Kasumi-1 (cell line): ENCODE measurements around the gene PDHB.
"Not testable (repeated sequence)": the region's sequence is repeated elsewhere in the genome, so short reads cannot be mapped to it uniquely, and the experiment has no call there.

Experiments
- DNase-seq, 2 experiments: peaks; one replicate each; lab custom pipeline; 2025; lab: John Stamatoyannopoulos, UW

Gene PDHB

DNA sequence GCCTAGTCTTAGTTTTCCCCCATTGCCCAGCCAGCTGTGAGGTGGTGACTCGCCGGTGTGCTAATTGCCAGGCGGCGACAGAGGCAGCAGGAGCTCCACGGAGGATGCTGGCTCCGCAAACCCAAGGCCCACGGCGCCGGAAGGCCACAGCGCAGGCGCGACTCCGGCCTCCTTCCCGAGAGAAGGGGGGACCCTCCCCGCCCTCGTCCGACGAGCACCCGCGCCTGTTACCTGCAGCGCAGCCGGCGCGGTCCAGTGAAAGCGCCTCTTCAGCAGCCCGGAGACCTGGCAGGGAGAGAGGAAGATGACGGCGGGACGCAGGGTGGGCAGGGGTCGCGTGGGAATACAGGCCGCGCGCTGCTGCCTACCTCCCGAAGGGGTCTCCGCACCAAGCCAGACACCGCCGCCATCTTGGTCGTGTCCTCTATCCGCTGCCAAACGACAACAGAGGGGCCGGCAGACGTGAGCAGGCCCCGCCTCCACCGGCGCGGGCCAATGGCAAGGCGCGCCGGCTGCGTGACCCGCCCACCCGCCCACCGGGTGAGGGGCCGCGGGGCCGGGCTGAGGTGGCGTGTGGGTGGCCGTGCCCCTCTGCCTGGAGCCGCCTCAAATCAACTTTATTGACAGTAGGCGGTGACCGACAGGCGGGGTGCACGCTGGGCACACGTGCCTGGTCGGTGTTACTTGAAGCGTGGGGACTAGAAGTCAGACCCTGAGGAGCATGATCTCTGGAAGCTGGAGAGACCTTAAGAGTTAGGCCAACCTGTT is at the start of gene PDHB:
TSS of gene PDHB (minus strand) at position 433 of the 768 bp plus-strand sequence. CDS start at position 410, 23 bp downstream.
- peak; percentile 87 to 90 for DNase-seq

- no peak for DNase-seq
Measured at GRCh38 chr3:58482917-58483636, 49.4 kb upstream of the PDHB start.

DNA sequence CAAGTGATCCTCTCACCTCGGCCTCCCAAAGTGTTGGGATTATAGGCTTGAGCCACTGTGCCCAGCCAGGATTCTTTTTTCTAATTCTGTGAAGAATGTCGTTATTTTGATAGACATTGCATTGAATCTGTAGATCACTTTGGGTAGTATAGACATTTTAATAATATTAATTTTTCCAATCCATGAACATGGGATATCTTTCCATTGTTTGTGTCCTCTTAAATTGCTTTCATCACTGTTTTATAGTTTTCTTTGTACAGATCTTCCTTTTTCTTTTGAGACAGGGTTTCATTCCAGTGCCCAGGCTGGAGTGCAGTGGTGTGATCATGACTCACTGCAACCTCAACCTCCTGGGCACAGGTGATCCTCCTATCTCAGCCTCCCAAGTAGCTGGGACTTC is 46.7 kb upstream of the PDHB start:
- DNase-seq: no peak

- peak in 1 of 2 experiments; percentile 23 for DNase-seq
Measured at GRCh38 chr3:58478781-58479180, 45.1 kb upstream of the PDHB start.

DNA sequence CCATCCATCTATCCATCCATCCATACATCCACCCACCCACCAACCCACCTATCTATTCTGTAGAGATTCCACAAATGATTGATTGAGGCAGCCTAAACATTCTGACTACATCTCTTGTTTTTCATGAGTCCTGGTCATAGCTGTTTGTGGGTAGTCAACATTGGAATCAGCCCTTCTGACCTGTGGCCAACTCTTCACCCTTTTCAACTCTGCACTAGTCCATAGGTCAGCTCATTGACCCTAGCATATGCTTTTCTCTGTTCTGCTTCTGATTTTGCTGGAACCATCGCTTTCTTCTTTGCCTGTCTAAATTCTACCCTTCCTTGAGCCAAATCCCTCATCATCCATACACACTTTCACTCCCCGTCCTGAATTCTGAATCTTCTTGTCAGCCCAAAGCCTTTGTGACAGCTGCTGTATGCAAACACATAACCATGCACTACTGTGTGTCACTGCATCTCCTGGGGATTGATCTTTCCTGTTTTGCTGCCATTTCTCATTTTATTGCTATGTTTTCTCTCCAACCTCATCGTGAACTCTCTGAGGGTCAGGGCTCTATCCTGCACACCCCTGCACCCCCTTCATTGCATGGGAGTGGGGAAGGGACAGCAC is 41.4 kb upstream of the PDHB start:
- DNase-seq: no peak

DNA sequence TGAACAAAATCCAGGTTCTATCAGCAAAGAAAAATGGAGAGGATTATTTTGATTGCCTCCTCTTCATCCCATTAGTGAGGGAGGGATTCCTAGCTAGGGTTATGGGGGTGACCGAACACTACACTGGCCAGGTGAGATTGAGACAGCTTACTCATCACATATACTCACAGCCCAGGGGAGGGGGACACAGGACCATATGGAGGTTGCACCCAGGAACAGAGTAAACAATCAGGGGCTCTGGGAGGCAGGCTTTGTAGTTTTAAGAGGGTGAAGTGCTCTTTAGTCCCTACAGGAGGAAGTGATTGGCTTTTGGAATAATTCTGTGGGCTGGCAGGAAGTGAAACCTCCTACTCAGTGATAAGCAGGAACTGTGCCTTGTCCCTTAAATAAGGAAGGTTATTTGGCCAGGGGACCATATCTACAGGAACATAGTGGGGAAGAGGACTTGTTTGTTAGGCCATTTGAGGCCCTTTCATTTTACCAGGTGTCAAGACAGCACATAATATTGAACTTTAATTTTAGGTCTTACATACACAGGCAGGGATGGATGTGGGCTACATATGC is 40.8 kb upstream of the PDHB start:
- DNase-seq: peak; percentile 29 to 48

DNA sequence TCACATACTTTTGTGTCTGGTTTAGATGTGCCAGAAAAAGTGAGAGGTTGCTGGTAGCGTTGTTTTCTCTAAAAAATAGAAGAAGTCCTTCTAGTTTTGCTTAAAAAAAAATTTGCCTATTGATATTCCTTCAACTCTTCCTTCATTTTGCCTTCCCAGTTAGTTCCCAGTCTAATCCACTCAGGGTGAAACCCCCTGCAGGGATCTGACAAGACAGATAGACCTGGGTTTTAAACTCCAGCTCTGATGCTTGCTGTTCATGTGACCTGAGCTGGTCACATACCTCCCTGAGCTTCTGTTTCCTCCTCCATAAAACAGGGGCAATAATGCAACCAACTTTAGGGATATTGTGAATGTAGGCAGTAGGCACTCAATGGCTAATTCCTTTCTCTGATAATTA is 39.6 kb upstream of the PDHB start:
- DNase-seq: no peak

DNA sequence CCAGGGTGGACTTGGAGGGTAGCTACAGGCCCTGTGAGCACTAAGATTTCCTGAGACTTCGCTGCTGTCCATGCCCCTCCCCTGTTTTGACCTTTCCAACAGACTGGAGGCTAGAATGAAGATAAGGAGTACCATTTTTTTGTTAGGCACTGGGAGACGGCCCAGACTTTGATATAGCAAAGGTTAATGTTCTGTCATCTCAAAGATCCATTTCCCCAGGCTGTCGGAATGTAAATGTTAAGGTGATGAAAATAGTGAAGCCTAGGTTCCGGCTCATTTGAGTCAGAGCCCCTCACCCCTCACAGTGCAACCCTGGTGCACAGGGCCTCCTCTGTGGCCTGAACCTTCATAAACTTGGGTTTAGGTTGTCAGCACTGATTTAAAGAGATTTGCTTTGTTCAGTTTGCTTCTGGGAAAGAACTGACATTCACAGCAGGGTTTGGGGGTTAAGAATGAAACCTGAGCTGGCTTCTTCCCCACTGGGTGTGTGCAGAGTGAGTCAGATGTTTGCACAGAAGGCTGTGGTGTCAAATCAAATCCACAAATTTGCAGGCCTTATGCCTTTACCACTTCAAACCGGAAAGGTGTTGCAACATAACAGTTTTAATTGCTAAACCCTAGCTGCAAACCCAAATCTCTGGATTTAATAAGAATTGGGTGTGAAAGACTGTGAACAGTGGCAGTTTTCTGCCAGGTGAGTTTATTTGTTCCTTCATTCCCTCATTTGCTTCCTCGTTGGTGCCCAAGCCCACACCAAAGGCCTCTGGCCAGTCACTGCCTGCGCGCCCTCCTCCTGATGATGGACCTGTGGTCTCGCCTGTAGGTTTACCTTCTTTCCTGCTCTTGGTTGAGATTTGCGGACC is 37.6 kb upstream of the PDHB start:
- peak; percentile 92 for DNase-seq

- DNase-seq: no peak
Measured at GRCh38 chr3:58470363-58471024, 36.9 kb upstream of the PDHB start.

- no peak for DNase-seq
Measured at GRCh38 chr3:58469096-58469495, 35.5 kb upstream of the PDHB start.

- DNase-seq: no peak
Measured at GRCh38 chr3:58466899-58467563, 33.4 kb upstream of the PDHB start.

DNA sequence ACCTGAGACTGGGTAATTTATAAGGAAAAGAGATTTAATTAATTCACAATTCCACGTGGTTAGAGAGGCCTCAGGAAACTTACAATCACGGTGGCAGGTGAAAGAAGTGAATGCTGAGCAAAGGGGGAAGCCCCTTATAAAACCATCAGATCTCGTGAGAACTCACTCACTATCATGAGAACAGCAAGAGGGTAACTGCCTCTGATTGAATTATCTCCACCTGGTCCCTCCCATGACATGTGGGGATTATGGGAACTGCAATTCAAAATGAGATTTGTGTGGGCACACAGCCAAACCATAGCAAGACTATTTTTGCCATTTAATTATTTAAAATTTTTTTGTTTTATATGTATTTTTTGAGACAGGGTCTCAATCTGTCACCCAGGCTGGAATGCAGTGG is 31.2 kb upstream of the PDHB start:
- DNase-seq: peak in 1 of 2 experiments; percentile 3

DNA sequence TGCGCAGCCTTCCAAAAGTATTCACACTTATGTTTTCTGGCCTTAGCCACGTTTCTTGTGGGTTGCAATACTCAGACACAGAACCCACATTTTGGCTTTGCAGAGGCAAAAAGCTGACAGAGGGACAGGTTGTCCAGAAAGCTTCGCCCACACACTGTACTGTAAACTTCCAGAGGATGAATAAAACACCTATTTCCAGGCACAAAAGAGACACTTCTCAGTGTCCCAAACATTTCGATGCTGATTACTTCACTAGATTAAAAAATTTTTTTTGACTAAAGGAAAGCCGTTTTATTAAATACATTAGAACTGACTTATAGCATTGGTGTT is 30.3 kb upstream of the PDHB start:
- no peak for DNase-seq

DNA sequence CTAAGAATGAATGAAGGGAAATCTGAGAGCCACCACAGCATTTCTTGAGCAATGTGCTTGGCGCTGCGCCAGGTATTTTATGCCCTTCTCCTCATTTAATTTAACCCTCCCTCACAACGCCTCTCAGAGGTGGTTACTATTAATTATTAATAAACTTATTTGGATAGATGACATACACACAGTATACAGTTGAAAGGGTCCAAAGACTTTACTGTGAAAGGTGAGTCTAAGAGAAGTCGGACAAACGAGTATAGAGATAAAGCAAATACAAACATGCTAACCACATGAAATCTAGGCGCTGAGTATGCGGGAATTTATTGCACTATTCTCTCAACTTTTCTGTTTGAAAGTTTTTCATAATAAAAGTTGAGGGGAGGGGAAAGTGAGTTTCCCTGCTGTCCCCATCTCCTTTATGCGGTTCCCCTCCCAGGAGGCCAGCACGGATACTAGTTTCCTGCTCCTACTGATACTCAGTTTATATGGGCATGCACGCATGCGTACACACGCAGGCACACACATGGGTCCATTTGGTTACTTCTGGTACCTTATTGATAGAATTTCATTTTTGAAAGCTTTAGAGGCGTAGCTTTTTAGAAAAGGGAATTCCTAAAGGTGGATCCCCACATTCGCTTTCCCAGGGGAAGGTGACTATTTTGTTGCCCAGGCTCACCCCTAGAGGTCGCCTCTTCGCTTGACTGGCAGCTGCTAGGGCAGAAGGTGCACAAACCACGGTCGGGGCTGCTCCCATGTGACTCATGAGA is 29.7 kb upstream of the PDHB start:
- DNase-seq: peak; percentile 76 to 79

GRCh38 chr3:58462829-58463180 is 29.2 kb upstream of the PDHB start:
- DNase-seq: no peak

DNA sequence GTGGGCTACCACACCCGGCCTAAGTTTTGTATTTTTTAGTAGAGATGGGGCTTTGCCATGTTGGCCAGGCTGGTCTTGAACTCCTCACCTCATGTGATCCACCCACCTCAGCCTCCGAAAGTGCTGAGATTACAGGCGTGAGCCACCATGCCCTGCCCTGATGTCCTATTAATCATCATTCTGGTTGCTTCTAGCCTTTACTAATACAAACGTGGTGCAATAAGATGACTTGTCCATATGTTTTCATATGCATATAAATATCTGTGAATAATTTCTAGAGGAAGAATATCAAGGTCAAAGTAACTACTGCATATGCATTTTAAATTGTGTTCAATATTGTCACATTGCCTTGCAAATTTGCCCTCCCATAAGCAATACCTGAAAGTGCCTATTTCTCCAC is 25.5 kb upstream of the PDHB start:
- no peak for DNase-seq

GRCh38 chr3:58452176-58452575 is 18.5 kb upstream of the PDHB start:
- no peak for DNase-seq

GRCh38 chr3:58441514-58442450 is 8.2 kb upstream of the PDHB start:
- DNase-seq: no peak

GRCh38 chr3:58440996-58441355 is 7.3 kb upstream of the PDHB start:
- not testable (repeated sequence) for DNase-seq
